ENCODE measurements around the gene EIF4G3. TPM values are rescaled to one million over a fixed set of nuclear protein-coding genes. Genes with fewer than 3 reads are reported as not detected.
"Not testable (repeated sequence)": the region's sequence is repeated elsewhere in the genome, so short reads cannot be mapped to it uniquely, and the experiment has no call there.

EIF4G3 gene
- 76.2 TPM for polyA plus RNA-seq (ENCODE audit: insufficient read length)
- long read RNA-seq, donor 1, partial matches to known transcripts, result 46 of 48 reads
- long read RNA-seq, donor 1, other reads (novel, unspliced or antisense), result 0 of 48 reads
- long read RNA-seq, donor 2, partial matches to known transcripts, result 0 of 3 reads
- long read RNA-seq, donor 2, other reads (novel, unspliced or antisense), result 0 of 3 reads
- long read RNA-seq, donor 3, partial matches to known transcripts, result 9 of 9 reads
- long read RNA-seq, donor 3, other reads (novel, unspliced or antisense), result 0 of 9 reads
- long read RNA-seq, donor 4, result 0 reads
- long read RNA-seq, donor 5, partial matches to known transcripts, result 71 of 71 reads
- long read RNA-seq, donor 5, other reads (novel, unspliced or antisense), result 0 of 71 reads
- long read RNA-seq, donor 6, partial matches to known transcripts, result 0 of 1 reads
- long read RNA-seq, donor 6, other reads (novel, unspliced or antisense), result 0 of 1 reads
- long read RNA-seq, donor 7, partial matches to known transcripts, result 13 of 13 reads
- long read RNA-seq, donor 7, other reads (novel, unspliced or antisense), result 0 of 13 reads
- long read RNA-seq, donor 8, result 0 reads

DNA sequence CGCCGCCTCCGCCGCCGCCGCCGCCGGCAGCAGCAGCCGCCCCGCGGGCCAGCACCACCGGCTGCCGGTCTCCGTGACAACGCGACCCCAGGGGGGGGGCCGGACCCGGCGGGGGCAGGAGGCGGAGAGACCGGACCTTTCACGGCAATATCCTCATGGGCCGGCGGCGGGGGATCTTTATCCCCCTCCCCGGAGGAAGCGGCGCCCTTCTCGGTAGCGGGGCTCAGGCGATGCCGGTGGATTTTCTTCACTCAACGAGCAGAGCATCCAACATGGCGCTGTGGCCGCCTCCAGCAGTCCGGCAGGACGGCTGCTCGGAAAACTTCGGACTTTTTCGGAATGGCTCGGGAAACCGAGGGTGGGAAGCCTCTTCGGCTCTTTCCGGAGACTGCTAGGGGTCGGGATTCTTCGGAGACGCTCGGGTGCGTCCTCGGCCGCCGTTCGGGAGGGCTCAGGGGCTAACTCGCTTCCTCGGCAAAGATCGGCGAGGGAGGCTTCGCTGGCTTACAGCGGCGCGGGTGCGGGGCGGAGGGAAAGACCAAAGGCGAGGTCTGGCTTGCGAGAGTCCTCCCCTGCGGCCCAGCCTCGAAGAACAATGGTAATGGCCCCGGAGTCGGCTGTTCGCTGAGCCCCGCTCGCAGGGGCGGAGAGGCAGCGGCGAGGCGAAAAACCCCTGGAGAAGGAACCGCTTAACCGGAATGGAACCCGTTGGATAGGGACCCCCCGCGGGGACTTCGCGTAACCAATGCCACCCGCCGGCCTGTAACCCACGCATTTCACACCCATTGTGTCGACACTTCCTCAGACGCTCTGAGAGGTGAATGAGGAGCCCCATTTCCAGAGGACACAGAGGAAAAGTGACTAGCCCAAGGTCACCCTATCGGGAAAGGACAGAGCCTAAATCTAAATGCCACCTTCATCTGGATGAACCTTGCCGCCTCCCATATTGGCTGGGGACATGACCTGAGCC, at the start of gene EIF4G3:
Gene EIF4G3 (minus strand): TSS at position 312 of the 970 bp plus-strand sequence. CDS start 174,155 bp downstream, outside the sequence.
- DNase-seq, result peak; percentile 99

GRCh38 chr1:21225065-21225464, 48.4 kb upstream of the EIF4G3 start:
- no peak for DNase-seq

DNA sequence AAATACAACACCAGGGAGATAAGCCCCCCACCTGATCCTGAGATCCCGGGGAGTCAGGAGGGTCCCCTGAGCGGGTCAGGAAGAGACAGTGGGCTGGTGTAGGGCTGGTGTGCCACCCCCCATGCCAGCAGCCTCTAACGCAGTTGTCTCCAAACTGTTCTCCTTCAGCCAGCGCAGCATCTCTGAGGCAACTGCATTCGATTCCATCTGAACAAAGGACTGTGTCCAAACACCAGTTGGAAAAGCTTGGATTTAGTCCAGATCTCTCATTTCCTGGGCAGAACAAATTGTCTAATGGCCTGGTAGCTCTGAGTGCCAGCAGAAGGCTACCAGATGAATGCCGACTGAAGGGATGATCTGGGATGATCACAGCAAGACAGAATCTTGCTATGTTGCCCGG, 44.1 kb upstream of the EIF4G3 start:
- DNase-seq, result no peak

DNA sequence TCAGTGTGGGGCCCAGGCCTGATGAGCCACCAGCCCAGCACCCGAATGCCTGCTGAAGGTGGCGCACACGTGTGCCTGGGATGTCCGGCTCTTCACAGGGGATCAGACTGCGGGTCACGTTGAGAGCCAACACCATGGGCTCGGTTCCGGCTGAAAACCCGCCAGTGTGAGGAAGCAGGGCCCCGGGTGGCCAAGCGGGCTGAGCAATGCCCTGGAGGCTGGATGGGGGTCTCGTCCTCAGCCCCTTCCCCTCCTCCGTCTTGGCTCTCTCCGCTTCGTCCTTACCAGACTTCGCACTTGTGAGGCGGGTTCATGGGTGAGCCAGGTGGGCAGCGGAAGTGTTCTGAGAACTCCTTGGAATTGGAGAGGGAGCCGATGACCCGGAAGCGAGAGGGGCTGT, 43.0 kb upstream of the EIF4G3 start:
- DNase-seq, result no peak

DNA sequence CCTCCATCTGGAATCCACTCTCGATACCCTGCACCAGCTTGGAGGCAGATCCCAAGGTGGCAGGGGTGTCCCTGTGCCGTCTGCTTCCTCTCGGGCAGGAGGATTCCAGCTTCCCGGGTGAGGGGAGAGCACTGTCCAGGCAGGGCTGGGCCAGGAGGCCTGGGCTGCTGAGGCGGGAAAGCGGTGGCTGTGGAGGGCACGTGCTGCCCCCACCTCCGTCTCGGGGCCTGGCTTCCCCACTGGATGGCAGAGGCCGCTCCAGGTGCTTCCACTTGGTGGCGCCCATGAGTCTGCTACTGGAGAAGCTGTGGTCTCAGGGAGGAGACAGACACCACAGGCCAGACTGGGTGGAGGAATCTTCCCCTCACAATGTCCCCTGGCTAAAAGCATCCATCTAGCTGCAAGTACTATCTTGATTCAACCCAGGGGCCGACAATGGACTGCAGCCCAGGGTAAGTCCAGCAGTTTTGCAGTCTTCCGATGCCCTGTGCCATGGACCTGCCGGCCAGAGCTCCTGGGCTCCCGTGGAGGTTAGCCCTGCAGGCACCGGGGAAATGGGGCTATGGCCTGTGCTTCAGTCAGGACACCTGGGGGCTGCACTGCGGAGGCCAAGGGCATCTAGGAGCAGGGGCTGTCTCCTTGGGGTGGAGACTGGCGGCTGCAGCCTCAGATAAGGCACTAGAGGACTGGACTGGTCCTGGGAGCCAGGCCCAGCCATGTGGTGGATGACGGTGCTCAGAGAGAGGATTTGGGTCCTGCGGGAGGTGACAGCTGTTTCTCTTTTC, 41.3 kb upstream of the EIF4G3 start:
- no peak for DNase-seq

- no peak for DNase-seq
Measured at GRCh38 chr1:21216835-21217811, 40.4 kb upstream of the EIF4G3 start.

GRCh38 chr1:21212126-21212525, 35.4 kb upstream of the EIF4G3 start:
- no peak for DNase-seq

GRCh38 chr1:21208137-21208700, 31.5 kb upstream of the EIF4G3 start:
- DNase-seq, result not testable (repeated sequence)

- DNase-seq, result no peak
Measured at GRCh38 chr1:21206117-21206516, 29.4 kb upstream of the EIF4G3 start.

GRCh38 chr1:21205416-21205815, 28.7 kb upstream of the EIF4G3 start:
- DNase-seq, result no peak

- no peak for DNase-seq
Measured at GRCh38 chr1:21201650-21202049, 25.0 kb upstream of the EIF4G3 start.

DNA sequence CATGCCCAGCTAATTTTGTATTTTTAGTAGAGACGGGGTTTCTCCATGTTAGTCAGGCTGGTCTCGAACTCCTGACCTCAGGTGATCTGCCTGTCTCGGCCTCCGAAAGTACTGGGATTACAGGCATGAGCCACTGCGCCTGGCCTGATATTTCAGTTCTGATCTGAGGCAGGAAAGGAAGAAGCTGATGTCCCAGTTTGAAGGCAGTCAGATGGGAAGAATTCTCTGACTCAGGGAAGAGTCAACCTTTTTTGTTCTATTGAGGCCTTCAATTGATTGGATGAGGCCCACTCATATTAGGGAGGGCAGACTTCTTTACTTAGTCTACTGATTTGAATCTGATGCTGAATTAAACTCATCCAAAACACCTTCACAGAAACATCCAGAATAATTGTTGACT, 24.5 kb upstream of the EIF4G3 start:
- DNase-seq, result not testable (repeated sequence)

DNA sequence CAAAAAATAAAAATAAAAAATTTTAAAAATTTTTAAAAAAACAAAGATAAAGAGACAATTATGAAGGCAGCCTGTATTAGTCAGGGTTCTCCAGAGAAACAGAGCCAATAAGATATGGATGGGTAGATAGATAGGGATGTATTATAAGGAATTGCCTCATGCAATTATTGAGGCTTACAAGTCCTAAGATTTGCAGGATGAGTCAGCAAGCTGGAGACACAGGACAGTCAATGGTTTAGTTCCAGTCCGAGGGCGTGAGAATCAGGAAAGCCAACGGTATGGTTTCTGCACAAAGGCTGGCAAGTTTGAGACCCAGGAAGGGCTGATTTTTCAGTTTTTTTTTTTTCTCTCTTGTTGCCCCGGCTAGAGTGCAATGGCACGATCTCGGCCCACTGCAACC, 24.1 kb upstream of the EIF4G3 start:
- DNase-seq, result no peak

GRCh38 chr1:21198929-21199328, 22.2 kb upstream of the EIF4G3 start:
- no peak for DNase-seq

GRCh38 chr1:21192871-21193270, 16.2 kb upstream of the EIF4G3 start:
- DNase-seq, result no peak

- DNase-seq, result no peak
Measured at GRCh38 chr1:21192284-21192683, 15.6 kb upstream of the EIF4G3 start.

- DNase-seq, result not testable (repeated sequence)
Measured at GRCh38 chr1:21190771-21191170, 14.1 kb upstream of the EIF4G3 start.

- no peak for DNase-seq
Measured at GRCh38 chr1:21189906-21190500, 13.3 kb upstream of the EIF4G3 start.

DNA sequence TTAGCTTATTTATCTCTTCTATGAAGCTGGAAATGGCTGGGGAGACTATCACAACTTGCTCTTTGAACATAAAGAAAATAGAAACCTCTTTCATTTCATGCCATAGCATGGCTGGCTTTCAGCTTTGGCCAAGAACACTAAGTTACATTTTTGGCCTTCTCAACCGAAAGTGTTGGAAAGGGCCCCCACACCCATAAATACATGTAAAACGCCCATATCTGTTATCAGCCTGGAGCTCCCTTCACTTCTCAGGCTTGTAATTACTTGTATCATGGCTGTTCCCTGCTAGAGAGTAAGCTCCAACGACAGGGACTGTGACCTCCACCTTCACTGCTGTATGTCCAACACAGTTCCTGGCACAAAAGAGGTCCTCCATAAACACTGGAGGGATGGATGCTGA, 12.7 kb upstream of the EIF4G3 start:
- DNase-seq, result no peak

GRCh38 chr1:21188235-21188634, 11.5 kb upstream of the EIF4G3 start:
- DNase-seq, result no peak

Measured in left kidney (tissue), 8 donors.